Measurements from ENCODE around the gene ZC3H11A.

- TF ChIP-seq CTCF (IDR thresholded peaks at IDR 0.05) (no peak), POLR2A (IDR thresholded peaks at IDR 0.05) (no peak)
Measured at GRCh38 chr1:203828002-203828401, 32.6 kb downstream of the ZC3H11A start.
